H1 (cell line): Measurements from ENCODE around the gene ENO2. TPM values are rescaled to one million over a fixed set of nuclear protein-coding genes. Genes with fewer than 3 reads are reported as not detected.
A peak's percentile ranks its signal among the peaks of the same experiment; 100 is the strongest.

Experiments used
- KDM4A ChIP-seq: IDR thresholded peaks from one replicate; pipeline ENCODE4 v1.7.1; 2012; ENCODE audit warnings: low read depth, mild to moderate bottlenecking, moderate library complexity, low read length, inconsistent platforms; ENCODE audit not compliant: severe bottlenecking
- KDM5A ChIP-seq: fragments of 200-600 bp; IDR thresholded peaks from 2 replicates; pipeline ENCODE4 v1.7.1; 2012; ENCODE audit warnings: mild to moderate bottlenecking, low read length, inconsistent platforms, mixed read lengths
- NANOG ChIP-seq: IDR thresholded peaks from 2 replicates; pipeline ENCODE4 v1.6.1; 2011; ENCODE audit warnings: low read length, low read depth, mild to moderate bottlenecking, inconsistent platforms; ENCODE audit not compliant: insufficient read depth, poor library complexity, severe bottlenecking
- TAF1 ChIP-seq: IDR thresholded peaks from 2 replicates; pipeline ENCODE4 v1.6.1; 2011; ENCODE audit warnings: mild to moderate bottlenecking, low read depth, low read length
- polyA plus RNA-seq, 7 experiments: library from polyadenylated mRNA; depleted of rRNA in 3 of 7; stranded (reverse) in 5 of 7; unstranded in 2 of 7; fragments of >200 nt in 5 of 7; fragments of 200-250 nt in 2 of 7; gene quantifications; 1 replicate in 5 of 7; 2 replicates in 1 of 7; 4 replicates in 1 of 7; pipeline versions ENCODE4 v1.2.1 to v1.2.3, GENCODE V29; 2011 to 2013; ENCODE audit warnings: missing spikeins in 2 of 7, mixed read lengths in 2 of 7
- total RNA-seq: library from RNA; stranded (reverse); fragmentation: NEBNext Ultra II Directional; extraction: Animal tissue kit (Norgen Biotek cat#: 25700); gene quantifications from 2 replicates; pipeline ENCODE4 v1.2.1, GENCODE V29; 2021

Gene ENO2
- total and polyA plus RNA-seq, 2 of the 8 experiments (the other 6 are each of a cell fraction or from before 2014, with no cell fraction given) = 92.4 to 102 TPM

- TF ChIP-seq TAF1 (peak; percentile 97), KDM4A (no peak), KDM5A (no peak), NANOG (no peak)
- TF ChIP-seq, all 59 proteins: peak for 14
These were observed 46.8 kb upstream of the ENO2 start, which contains the start of gene TPI1 (continued) for GRCh38 chr12:6867413-6868210.
